COR-L47 (cell line): ENCODE results near the gene AGBL5.
"Not testable (repeated sequence)": the region's sequence is repeated elsewhere in the genome, so short reads cannot be mapped to it uniquely, and the experiment has no call there.

Experiments
- DNase-seq: peaks from one replicate; lab custom pipeline; 2025; lab: John Stamatoyannopoulos, UW

AGBL5 gene

DNA sequence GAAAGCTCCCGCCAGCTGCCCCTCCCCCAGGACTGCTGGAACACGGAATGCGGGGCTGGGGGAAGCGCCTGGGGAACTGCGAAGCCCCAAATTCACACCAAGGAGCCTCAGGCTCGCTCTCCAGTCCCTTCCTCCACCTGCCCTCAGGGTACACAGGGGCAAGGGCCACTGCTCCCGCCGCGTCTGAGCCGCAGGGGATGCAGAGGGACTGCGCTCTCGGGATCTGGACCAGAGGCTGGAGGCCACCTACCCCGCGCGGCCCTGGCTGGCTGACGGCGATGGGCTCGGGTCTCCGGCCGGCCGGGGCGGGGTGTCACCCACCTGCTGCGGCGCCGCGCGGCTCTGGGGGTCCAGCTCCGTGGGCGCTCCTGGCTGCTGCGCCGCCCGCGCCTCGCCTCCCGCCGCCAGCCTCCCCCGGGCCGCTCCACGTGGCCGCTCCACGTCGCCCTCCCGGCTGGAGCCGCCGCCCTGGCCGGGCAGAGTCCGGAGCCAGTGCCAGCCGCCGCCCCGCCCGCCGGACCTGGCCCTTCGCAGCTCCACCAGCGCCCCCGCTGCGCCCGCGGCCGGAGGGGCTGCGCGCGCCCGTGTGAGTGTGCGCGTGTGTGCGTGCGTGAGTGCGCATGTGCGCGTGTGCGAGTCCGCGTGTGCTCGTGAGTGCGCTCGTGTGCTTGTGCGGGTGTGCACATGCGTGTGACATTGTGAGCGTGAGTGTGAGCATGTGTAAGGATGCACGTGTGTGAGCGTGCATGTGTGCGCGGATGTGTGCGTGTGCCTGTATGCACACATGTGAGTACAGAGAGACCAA lies 67.3 kb downstream of the AGBL5 start, which contains the start of gene CGREF1:
TSS of gene CGREF1 (minus strand) at position 604 of the 805 bp plus-strand sequence. CDS start 14,762 bp downstream, outside the sequence.
- peak; percentile 42 for DNase-seq

DNA sequence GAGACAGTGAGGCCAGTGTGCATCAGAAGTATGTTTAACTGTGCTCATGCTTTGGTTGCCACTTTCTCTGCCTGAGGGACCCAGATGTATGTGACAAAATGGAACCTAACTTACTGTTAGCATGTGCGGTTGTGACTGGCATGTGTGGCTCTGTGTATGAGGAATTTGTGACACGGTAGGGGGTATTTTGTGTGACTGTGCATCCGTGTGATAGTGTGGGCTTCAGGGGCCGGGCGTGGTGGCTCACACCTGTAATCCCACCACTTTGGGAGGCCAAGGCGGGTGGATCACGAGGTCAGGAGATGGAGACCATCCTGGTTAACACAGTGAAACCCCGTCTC lies 67.8 kb downstream of the AGBL5 start:
- not testable (repeated sequence) for DNase-seq
